Measurements from ENCODE around the gene ACTA2.

Gene ACTA2

GRCh38 chr10:88892222-88892967 is 60.2 kb downstream of the ACTA2 start:
- DNase-seq (ENCODE audit: low read depth in 2 of 2): no peak

- no peak for DNase-seq (ENCODE audit: low read depth in 2 of 2)
These were observed 61.7 kb downstream of the ACTA2 start for GRCh38 chr10:88890681-88891381.

- no peak for DNase-seq (ENCODE audit: low read depth in 2 of 2)
These were observed 62.8 kb downstream of the ACTA2 start for GRCh38 chr10:88889559-88890337.

GRCh38 chr10:88888810-88889445 is 63.6 kb downstream of the ACTA2 start:
- DNase-seq (ENCODE audit: low read depth in 2 of 2): no peak

GRCh38 chr10:88886557-88886956 is 66.0 kb downstream of the ACTA2 start:
- DNase-seq (ENCODE audit: low read depth in 2 of 2): no peak

All from stimulated activated CD4-positive, alpha-beta T cell treated with anti-CD3 and anti-CD28 coated beads, Interleukin-12 subunit alpha, Interleukin-12 subunit beta, amount 100 ng/mL, for 24 hours (primary cell).